ENCODE data around the gene BAIAP2.

DNA sequence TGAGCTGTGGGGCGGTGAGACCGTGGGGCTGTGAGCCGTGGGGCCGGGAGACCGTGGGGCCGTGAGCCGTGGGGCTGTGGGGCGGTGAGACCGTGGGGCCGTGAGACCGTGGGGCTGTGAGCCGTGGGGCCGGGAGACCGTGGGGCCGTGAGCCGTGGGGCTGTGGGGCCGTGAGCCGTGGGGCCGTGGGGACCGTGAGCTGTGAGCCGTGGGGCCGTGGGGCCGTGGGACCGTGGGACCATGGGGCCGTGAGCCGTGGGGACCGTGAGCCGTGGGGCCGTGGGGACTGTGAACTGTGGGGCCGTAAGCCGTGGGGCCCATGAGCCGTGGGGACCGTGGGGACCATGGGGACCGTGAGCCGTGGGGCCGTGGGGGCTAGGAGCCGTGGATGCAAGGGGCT lies 105.7 kb downstream of the BAIAP2 start:
- TF ChIP-seq, protein P1, sequence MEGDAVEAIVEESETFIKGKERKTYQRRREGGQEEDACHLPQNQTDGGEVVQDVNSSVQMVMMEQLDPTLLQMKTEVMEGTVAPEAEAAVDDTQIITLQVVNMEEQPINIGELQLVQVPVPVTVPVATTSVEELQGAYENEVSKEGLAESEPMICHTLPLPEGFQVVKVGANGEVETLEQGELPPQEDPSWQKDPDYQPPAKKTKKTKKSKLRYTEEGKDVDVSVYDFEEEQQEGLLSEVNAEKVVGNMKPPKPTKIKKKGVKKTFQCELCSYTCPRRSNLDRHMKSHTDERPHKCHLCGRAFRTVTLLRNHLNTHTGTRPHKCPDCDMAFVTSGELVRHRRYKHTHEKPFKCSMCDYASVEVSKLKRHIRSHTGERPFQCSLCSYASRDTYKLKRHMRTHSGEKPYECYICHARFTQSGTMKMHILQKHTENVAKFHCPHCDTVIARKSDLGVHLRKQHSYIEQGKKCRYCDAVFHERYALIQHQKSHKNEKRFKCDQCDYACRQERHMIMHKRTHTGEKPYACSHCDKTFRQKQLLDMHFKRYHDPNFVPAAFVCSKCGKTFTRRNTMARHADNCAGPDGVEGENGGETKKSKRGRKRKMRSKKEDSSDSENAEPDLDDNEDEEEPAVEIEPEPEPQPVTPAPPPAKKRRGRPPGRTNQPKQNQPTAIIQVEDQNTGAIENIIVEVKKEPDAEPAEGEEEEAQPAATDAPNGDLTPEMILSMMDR (IDR thresholded peaks at IDR 0.05), result no peak
- no peak for TF ChIP-seq POLR2AphosphoS5 (IDR thresholded peaks at IDR 0.05)
- TF ChIP-seq POLR2A (IDR thresholded peaks at IDR 0.05), result no peak
